ENCODE data around the gene ZNF33B. TPM values are rescaled to one million over a fixed set of nuclear protein-coding genes. Genes with fewer than 3 reads are reported as not detected.

ZNF33B gene
- total RNA-seq, 1 experiment from 2014 or later, result 27.2 TPM

GRCh38 chr10:42646687-42647640 lies 8.6 kb upstream of the ZNF33B start:
- TF ChIP-seq CTCF (IDR thresholded peaks at IDR 0.05; ENCODE audit: unreplicated experiment), result no peak
- Mint-ChIP-seq H3K36me3 (ENCODE audit: insufficient read depth, unreplicated experiment) (peaks cover 17% of the 10 kb centered on the region), H3K4me3 (ENCODE audit: low read depth, unreplicated experiment) (peak overlapping the region; percentile 42), H3K27ac (ENCODE audit: unreplicated experiment) (peak overlapping the region; percentile 45), H3K27me3 (ENCODE audit: unreplicated experiment) (no peaks in the 10 kb centered on the region), H3K4me1 (ENCODE audit: low read depth, unreplicated experiment) (peaks cover 43% of the 10 kb centered on the region), H3K9me3 (ENCODE audit: low read depth, unreplicated experiment) (no peaks in the 10 kb centered on the region)
- intact Hi-C loops (cut with micrococcal nuclease; ENCODE audit: unreplicated experiment), result no loop called here
- peak; percentile 71 for DNase-seq
- CTCF ChIA-PET, result no interaction called here
- BruUV-seq (replicated peaks), result no TSS peak

GRCh38 chr10:42646214-42646613 lies 7.8 kb upstream of the ZNF33B start:
- no peak for DNase-seq
- CTCF ChIA-PET, result no interaction called here
- H3K27me3 Mint-ChIP-seq (ENCODE audit: unreplicated experiment), result no peaks in the 10 kb centered on the region
- peak overlapping the region; percentile 45 for H3K27ac Mint-ChIP-seq (ENCODE audit: unreplicated experiment)
- peaks cover 42% of the 10 kb centered on the region for H3K4me1 Mint-ChIP-seq (ENCODE audit: low read depth, unreplicated experiment)
- peak overlapping the region; percentile 42 for H3K4me3 Mint-ChIP-seq (ENCODE audit: low read depth, unreplicated experiment)
- intact Hi-C loops (cut with micrococcal nuclease; ENCODE audit: unreplicated experiment), result no loop called here
- no TSS peak for BruUV-seq (replicated peaks)
- H3K9me3 Mint-ChIP-seq (ENCODE audit: low read depth, unreplicated experiment), result no peaks in the 10 kb centered on the region
- peaks cover 17% of the 10 kb centered on the region for H3K36me3 Mint-ChIP-seq (ENCODE audit: insufficient read depth, unreplicated experiment)
- TF ChIP-seq CTCF (IDR thresholded peaks at IDR 0.05; ENCODE audit: unreplicated experiment), result no peak

- peaks cover 49% of the 10 kb centered on the region for H3K4me1 Mint-ChIP-seq (ENCODE audit: low read depth, unreplicated experiment)
- H3K36me3 Mint-ChIP-seq (ENCODE audit: insufficient read depth, unreplicated experiment), result peaks cover 23% of the 10 kb centered on the region
- TF ChIP-seq CTCF (IDR thresholded peaks at IDR 0.05; ENCODE audit: unreplicated experiment), result no peak
- intact Hi-C loops (cut with micrococcal nuclease; ENCODE audit: unreplicated experiment), result no loop called here
- no peaks in the 10 kb centered on the region for H3K9me3 Mint-ChIP-seq (ENCODE audit: low read depth, unreplicated experiment)
- DNase-seq, result no peak
- no peaks in the 10 kb centered on the region for H3K27me3 Mint-ChIP-seq (ENCODE audit: unreplicated experiment)
- BruUV-seq (replicated peaks), result no TSS peak
- peak overlapping the region; percentile 42 for H3K4me3 Mint-ChIP-seq (ENCODE audit: low read depth, unreplicated experiment)
- H3K27ac Mint-ChIP-seq (ENCODE audit: unreplicated experiment), result peak overlapping the region; percentile 45
- CTCF ChIA-PET, result no interaction called here
These were observed 7.1 kb upstream of the ZNF33B start for GRCh38 chr10:42645516-42645915.

GRCh38 chr10:42645103-42645502 lies 6.7 kb upstream of the ZNF33B start:
- intact Hi-C loops (cut with micrococcal nuclease; ENCODE audit: unreplicated experiment), result no loop called here
- CTCF ChIA-PET, result interaction anchor here (0.6 kb wide), 1 partner anchor 104 kb away, joined by 4 read pairs; no protein-coding TSS in a partner anchor
- H3K27ac Mint-ChIP-seq (ENCODE audit: unreplicated experiment), result peak overlapping the region; percentile 45
- BruUV-seq (replicated peaks), result no TSS peak
- no peak for TF ChIP-seq CTCF (IDR thresholded peaks at IDR 0.05; ENCODE audit: unreplicated experiment)
- H3K4me3 Mint-ChIP-seq (ENCODE audit: low read depth, unreplicated experiment), result no peak overlapping the region
- no peaks in the 10 kb centered on the region for H3K9me3 Mint-ChIP-seq (ENCODE audit: low read depth, unreplicated experiment)
- no peak for DNase-seq
- peaks cover 51% of the 10 kb centered on the region for H3K4me1 Mint-ChIP-seq (ENCODE audit: low read depth, unreplicated experiment)
- H3K36me3 Mint-ChIP-seq (ENCODE audit: insufficient read depth, unreplicated experiment), result peaks cover 25% of the 10 kb centered on the region
- H3K27me3 Mint-ChIP-seq (ENCODE audit: unreplicated experiment), result no peaks in the 10 kb centered on the region

Data from Calu3 (cell line).